GM12878 (cell line): ENCODE measurements around the gene TBCD. TPM values are rescaled to one million over a fixed set of nuclear protein-coding genes. Genes with fewer than 3 reads are reported as not detected.

Source experiments
- ATAC-seq: fragments of 200-7000 bp; cut with Tn5 transposase; 3 replicates; pipeline ENCODE4 v1.9.1; 2020; ENCODE audit warnings: mild to moderate bottlenecking, moderate library complexity
- BruUV-seq: library from RNA; stranded (reverse); fragments of 400-500 nt; replicated peaks from 2 replicates; lab custom pipeline; 2021; lab: Mats Ljungman, UMichigan
- CTCF ChIA-PET: fragments of 300-600 bp; sonication (Branson Sonifier 250); formaldehyde crosslinking; extraction: SDS; loops from one replicate; lab custom pipeline; 2021; ENCODE audit warnings: inconsistent platforms; lab: Yijun Ruan, JAX
- POLR2A ChIA-PET: fragments of 350-600 bp; formaldehyde crosslinking; extraction: SDS; loops from one replicate; lab custom pipeline; 2021; ENCODE audit warnings: inconsistent platforms; lab: Charles Lee
- RAD21 ChIA-PET: fragments of 300-600 bp; sonication (Branson Sonifier 250); formaldehyde crosslinking; loops from one replicate; lab custom pipeline; 2023; ENCODE audit warnings: antibody characterized with exemption; ENCODE audit not compliant: unreplicated experiment; lab: Charles Lee
- SMC1A ChIA-PET: fragments of 300-600 bp; sonication (Branson Sonifier 250); formaldehyde crosslinking; loops from one replicate; lab custom pipeline; 2023; ENCODE audit not compliant: unreplicated experiment, uncharacterized antibody; lab: Charles Lee
- DNase-seq: peaks from one replicate; pipeline ENCODE4 v3.0.0-alpha.2; 2011; ENCODE audit warnings: low read depth, low spot score
- FAIRE-seq: peaks from 3 replicates; lab custom pipeline; 2011; peaks lifted over from hg19 to GRCh38; lab: Jason Lieb, UNC
- H2AFZ ChIP-seq: 2 replicates; pipeline ENCODE4 v1.6.0; 2011; ENCODE audit warnings: low read depth, low read length, control low read depth; ENCODE audit not compliant: control insufficient read depth
- H3K27ac ChIP-seq: 2 replicates; pipeline ENCODE4 v1.5.1; 2011; ENCODE audit warnings: control low read depth; ENCODE audit not compliant: control insufficient read depth, insufficient read depth
- H3K27me3 ChIP-seq, 2 experiments: replicated peaks in 1 of 2; 2 replicates each; pipeline versions ENCODE4 v1.6.0 to v1.6.1; 2011; ENCODE audit warnings: low read length in 1 of 2; ENCODE audit not compliant: control insufficient read depth in 2 of 2, insufficient read depth in 2 of 2
- H3K36me3 ChIP-seq, 2 experiments: 2 replicates each; pipeline ENCODE4 v1.5.1; 2011; ENCODE audit warnings: low read length in 1 of 2; ENCODE audit not compliant: control insufficient read depth in 2 of 2, insufficient read depth in 2 of 2
- H3K4me1 ChIP-seq: 2 replicates; pipeline ENCODE4 v1.6.1; 2011; ENCODE audit warnings: mild to moderate bottlenecking, low read length, moderate library complexity, mixed read lengths; ENCODE audit not compliant: control insufficient read depth, insufficient read depth
- H3K4me2 ChIP-seq: 2 replicates; pipeline ENCODE4 v1.6.0; 2011; ENCODE audit warnings: control low read depth; ENCODE audit not compliant: control insufficient read depth, insufficient read depth
- H3K4me3 ChIP-seq: fragments of 200-600 bp; sonication (generic); 2 replicates; pipeline ENCODE4 v1.5.1; 2016
- H3K79me2 ChIP-seq: 2 replicates; pipeline ENCODE4 v1.6.0; 2011; ENCODE audit warnings: low read length; ENCODE audit not compliant: control insufficient read depth, insufficient read depth
- H3K9ac ChIP-seq: 2 replicates; pipeline ENCODE4 v1.8.0; 2011; ENCODE audit warnings: low read length, control low read depth, mixed read lengths; ENCODE audit not compliant: control insufficient read depth, insufficient read depth
- H3K9me3 ChIP-seq: replicated peaks from 3 replicates; pipeline ENCODE4 v1.5.1; 2011; ENCODE audit warnings: mild to moderate bottlenecking, low read length; ENCODE audit not compliant: control insufficient read depth, insufficient read depth
- H4K20me1 ChIP-seq: 2 replicates; pipeline ENCODE4 v1.6.0; 2011; ENCODE audit not compliant: control insufficient read depth, insufficient read depth
- ZSCAN29 ChIP-seq: fragments of 450-650 bp; IDR thresholded peaks from 2 replicates; pipeline ENCODE4 v1.6.1; 2017; ENCODE audit warnings: mild to moderate bottlenecking, moderate library complexity
- WGBS: methylation state at CpG from one replicate; pipeline ENCODE4 v1.1.6; 2016; ENCODE audit warnings: low lambda C conversion rate; ENCODE audit not compliant: insufficient replicate concordance, insufficient coverage; ENCODE audit errors: missing lambda C conversion rate; 5-methylcytosine and 5-hydroxymethylcytosine counted together
- in situ Hi-C: fragments of 300-500 bp; cut with MboI; formaldehyde crosslinking; loops from 9 replicates; pipeline ENCODE4 v1.14.3; 2018; ENCODE audit warnings: mixed read lengths
- intact Hi-C: fragments of 100-400 bp; cut with micrococcal nuclease; formaldehyde crosslinking; loops from one replicate; pipeline ENCODE4 v1.14.2; 2022; ENCODE audit not compliant: unreplicated experiment
- polyA plus RNA-seq, 11 experiments: library from polyadenylated mRNA; depleted of rRNA in 4 of 11; unstranded in 6 of 11; stranded (reverse) in 5 of 11; fragments of >200 nt; fragmentation: Nextera tagmentation in 4 of 11; fragmentation: Illumina TruSeq in 1 of 11; extraction: Ambion mirVana in 4 of 11; extraction: Trizol in 1 of 11; gene quantifications; 1 replicate in 1 of 11; 2 replicates in 10 of 11; pipeline versions ENCODE4 v1.2.1 to v1.2.3, GENCODE V29; 2011 to 2016; ENCODE audit warnings: inconsistent platforms in 2 of 11, missing spikeins in 2 of 11, low read depth in 1 of 11
- total RNA-seq, 4 experiments: library from RNA; depleted of rRNA in 3 of 4; stranded (reverse); fragments of >200 nt in 3 of 4; fragmentation: Illumina TruSeq in 1 of 4; extraction: Trizol in 1 of 4; gene quantifications; 2 replicates each; pipeline versions ENCODE4 v1.2.1 to v1.2.3, GENCODE V29; 2013 to 2021
- TF ChIP-seq, protein P1 (sequence below): IDR thresholded peaks from 2 replicates; pipeline ENCODE4 v1.6.1; 2012; ENCODE audit warnings: low read depth, low read length, improper control_type of control experiment
- TF ChIP-seq, protein P2 (sequence below): IDR thresholded peaks from 2 replicates; pipeline ENCODE4 v1.6.1; 2011; ENCODE audit warnings: borderline replicate concordance, low read depth, mild to moderate bottlenecking, moderate library complexity, mixed read lengths, low read length; ENCODE audit not compliant: insufficient read depth; ENCODE audit errors: extremely low read length

Gene TBCD
- total and polyA plus RNA-seq, 10 of the 15 experiments (the other 5 are each of a cell fraction or from before 2014, with no cell fraction given): 10.3 to 114 (median 52.4) TPM

DNA sequence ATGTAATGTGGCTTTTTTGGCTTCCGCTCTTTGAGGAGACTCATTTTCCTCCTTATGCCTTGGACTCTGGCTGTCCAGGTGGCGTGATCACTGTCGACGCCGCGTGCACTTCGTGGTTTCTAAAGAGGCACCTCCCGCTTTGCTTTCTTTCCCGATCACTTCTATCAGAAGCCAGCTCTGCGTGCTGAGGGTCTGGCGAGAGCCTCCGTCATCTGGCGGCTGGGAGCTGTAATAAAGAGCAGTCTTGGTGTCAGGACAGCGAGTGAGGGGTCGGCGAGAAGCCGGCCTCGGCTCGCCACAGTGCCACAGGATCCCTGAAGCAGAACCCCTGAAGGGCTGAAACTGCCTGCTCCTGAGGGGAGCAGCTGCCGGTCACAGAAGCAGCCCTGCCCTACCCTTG, 80.5 kb downstream of the TBCD start (continued):
- TF ChIP-seq, protein P1, sequence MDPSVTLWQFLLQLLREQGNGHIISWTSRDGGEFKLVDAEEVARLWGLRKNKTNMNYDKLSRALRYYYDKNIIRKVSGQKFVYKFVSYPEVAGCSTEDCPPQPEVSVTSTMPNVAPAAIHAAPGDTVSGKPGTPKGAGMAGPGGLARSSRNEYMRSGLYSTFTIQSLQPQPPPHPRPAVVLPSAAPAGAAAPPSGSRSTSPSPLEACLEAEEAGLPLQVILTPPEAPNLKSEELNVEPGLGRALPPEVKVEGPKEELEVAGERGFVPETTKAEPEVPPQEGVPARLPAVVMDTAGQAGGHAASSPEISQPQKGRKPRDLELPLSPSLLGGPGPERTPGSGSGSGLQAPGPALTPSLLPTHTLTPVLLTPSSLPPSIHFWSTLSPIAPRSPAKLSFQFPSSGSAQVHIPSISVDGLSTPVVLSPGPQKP: no peak

DNA sequence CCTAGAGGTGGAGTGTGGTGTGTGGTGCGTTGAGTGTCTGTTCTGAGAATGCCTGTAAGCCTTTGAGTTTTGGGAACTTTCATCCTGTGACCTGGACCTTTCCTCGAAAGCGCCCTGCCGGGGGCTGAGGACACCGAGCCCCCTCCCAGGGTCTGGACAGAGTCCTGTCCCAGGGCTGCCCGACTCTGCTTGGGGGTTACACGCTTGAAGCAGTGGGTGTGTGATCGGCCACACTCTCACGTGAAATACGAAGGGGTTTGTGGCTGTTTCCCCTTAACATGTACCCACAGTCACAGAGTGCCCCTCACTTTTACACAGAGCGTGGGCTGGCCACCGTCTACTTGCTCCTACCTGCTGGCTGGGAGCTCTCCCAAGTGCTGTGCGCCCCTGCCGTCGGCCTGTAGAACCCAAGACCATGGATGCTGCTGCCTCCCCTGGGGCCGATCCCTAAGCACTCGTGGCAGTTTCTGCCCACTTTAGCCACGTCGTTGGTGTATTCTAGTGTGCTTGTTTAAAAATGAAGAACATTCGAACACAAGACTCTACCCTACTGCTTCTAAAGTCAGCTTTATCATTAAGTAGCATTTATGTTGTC, 81.1 kb downstream of the TBCD start:
- Histone ChIP-seq H2AFZ (no peak overlapping the region), H3K27me3 (no peaks in the 10 kb centered on the region), H3K4me1 (no peaks in the 10 kb centered on the region), H3K79me2 (no peaks in the 10 kb centered on the region), H3K4me3 (no peak overlapping the region), H3K27ac (no peak overlapping the region), H3K36me3 (peaks cover 2 to 3% of the 10 kb centered on the region in 2 experiments; a peak in 3 of 4 replicates), H3K4me2 (no peak overlapping the region), H3K9me3 (no peaks in the 10 kb centered on the region), H4K20me1 (no peaks in the 10 kb centered on the region), H3K9ac (no peak overlapping the region)
- SMC1A ChIA-PET: no interaction called here
- DNase-seq (no peak), FAIRE-seq (no peak), ATAC-seq (no peak)
- WGBS: 94% methylated on average over 20 of the region's 20 CpGs
- in situ Hi-C loops (no loop called here), intact Hi-C loops (no loop called here)
- CTCF ChIA-PET: no interaction called here
- no TSS peak for BruUV-seq
- POLR2A ChIA-PET: no interaction called here
- RAD21 ChIA-PET: no interaction called here
- TF ChIP-seq, protein P2, sequence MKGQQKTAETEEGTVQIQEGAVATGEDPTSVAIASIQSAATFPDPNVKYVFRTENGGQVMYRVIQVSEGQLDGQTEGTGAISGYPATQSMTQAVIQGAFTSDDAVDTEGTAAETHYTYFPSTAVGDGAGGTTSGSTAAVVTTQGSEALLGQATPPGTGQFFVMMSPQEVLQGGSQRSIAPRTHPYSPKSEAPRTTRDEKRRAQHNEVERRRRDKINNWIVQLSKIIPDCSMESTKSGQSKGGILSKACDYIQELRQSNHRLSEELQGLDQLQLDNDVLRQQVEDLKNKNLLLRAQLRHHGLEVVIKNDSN: no peak
- TF ChIP-seq ZSCAN29: no peak
